HG03196 (cell line): ENCODE measurements around the gene TLR5.

Experiments
- ATAC-seq: cut with Tn5 transposase; IDR thresholded peaks from one replicate; pipeline ENCODE4 v1.9.1; 2021; ENCODE audit not compliant: unreplicated experiment

The TLR5 gene

GRCh38 chr1:223068900-223069665, 74.0 kb downstream of the TLR5 start:
- no peak for ATAC-seq

- ATAC-seq: no peak
These were observed 75.1 kb downstream of the TLR5 start for GRCh38 chr1:223067914-223068313.

GRCh38 chr1:223066415-223066814, 76.6 kb downstream of the TLR5 start:
- ATAC-seq: no peak

GRCh38 chr1:223062177-223062576, 80.9 kb downstream of the TLR5 start:
- ATAC-seq: no peak

GRCh38 chr1:223059526-223059925, 83.5 kb downstream of the TLR5 start:
- ATAC-seq: no peak
